NT2/D1 (cell line): ENCODE data around the gene ACTR10.

Experiments used
- DNase-seq: peaks from one replicate; pipeline ENCODE4 v3.0.0-alpha.2; 2011; ENCODE audit warnings: low read depth, low spot score
- H3K27me3 ChIP-seq: 2 replicates; pipeline ENCODE4 v1.6.0; 2011; ENCODE audit warnings: mild to moderate bottlenecking; ENCODE audit not compliant: insufficient read length, insufficient read depth
- H3K36me3 ChIP-seq: 2 replicates; pipeline ENCODE4 v1.6.1; 2011; ENCODE audit warnings: mild to moderate bottlenecking, low read length, mixed read lengths; ENCODE audit not compliant: insufficient read depth, insufficient read length
- H3K4me1 ChIP-seq: 2 replicates; pipeline ENCODE4 v1.5.1; 2011; ENCODE audit not compliant: insufficient read depth, insufficient read length
- H3K4me3 ChIP-seq: 2 replicates; pipeline ENCODE4 v1.5.1; 2011; ENCODE audit warnings: low read depth; ENCODE audit not compliant: insufficient read length
- H3K9ac ChIP-seq: 2 replicates; pipeline ENCODE4 v1.6.0; 2011; ENCODE audit warnings: low read depth; ENCODE audit not compliant: insufficient read length
- H3K9me3 ChIP-seq: 2 replicates; pipeline ENCODE4 v1.5.1; 2011; ENCODE audit warnings: mild to moderate bottlenecking, low read length; ENCODE audit not compliant: insufficient read depth
- SUZ12 ChIP-seq: IDR thresholded peaks from 2 replicates; pipeline ENCODE4 v1.6.1; 2011; ENCODE audit not compliant: insufficient read length, insufficient read depth; ENCODE audit errors: extremely low read depth
- YY1 ChIP-seq: IDR thresholded peaks from 2 replicates; pipeline ENCODE4 v1.6.1; 2011; ENCODE audit not compliant: insufficient read length, insufficient read depth
- ZNF274 ChIP-seq: IDR thresholded peaks from 2 replicates; pipeline ENCODE4 v1.6.1; 2011; ENCODE audit warnings: mild to moderate bottlenecking, low read depth, low read length

Gene ACTR10

GRCh38 chr14:58199726-58200479, at the start of gene ACTR10:
Gene ACTR10, plus strand, starts transcription at chr14:58200149. Its CDS starts 69 bp downstream, at chr14:58200218.
- Histone ChIP-seq H3K27me3 (no peaks in the 10 kb centered on the region), H3K9me3 (no peaks in the 10 kb centered on the region), H3K4me1 (no peaks in the 10 kb centered on the region), H3K9ac (peak within 1 kb of the TSS; percentile 92), H3K36me3 (peaks cover 12% of the 10 kb centered on the region), H3K4me3 (peak within 1 kb of the TSS; percentile 91)
- DNase-seq: peak; percentile 25
- no peak for TF ChIP-seq SUZ12
- no peak for TF ChIP-seq ZNF274
- TF ChIP-seq YY1: no peak

GRCh38 chr14:58150243-58150805, 49.6 kb upstream of the ACTR10 start:
- no peak for DNase-seq
- Histone ChIP-seq H3K9ac (no peak overlapping the region), H3K27me3 (peaks cover 43% of the 10 kb centered on the region), H3K4me1 (no peaks in the 10 kb centered on the region), H3K9me3 (no peaks in the 10 kb centered on the region), H3K4me3 (no peak overlapping the region), H3K36me3 (no peaks in the 10 kb centered on the region)
- no peak for TF ChIP-seq SUZ12
- no peak for TF ChIP-seq ZNF274
- no peak for TF ChIP-seq YY1

GRCh38 chr14:58151133-58152013, 48.6 kb upstream of the ACTR10 start:
- H3K36me3 ChIP-seq: no peaks in the 10 kb centered on the region
- H3K27me3 ChIP-seq: peaks cover 43% of the 10 kb centered on the region
- H3K9me3 ChIP-seq: no peaks in the 10 kb centered on the region
- no peak for DNase-seq
- H3K9ac ChIP-seq: peak overlapping the region; percentile 85
- TF ChIP-seq SUZ12: no peak
- TF ChIP-seq YY1: no peak
- no peak for TF ChIP-seq ZNF274
- H3K4me1 ChIP-seq: no peaks in the 10 kb centered on the region
- peak overlapping the region; percentile 73 for H3K4me3 ChIP-seq

- peak; percentile 48 for DNase-seq
- Histone ChIP-seq H3K36me3 (no peaks in the 10 kb centered on the region), H3K27me3 (peaks cover 43% of the 10 kb centered on the region), H3K9me3 (no peaks in the 10 kb centered on the region), H3K4me3 (peak within 1 kb of the TSS; percentile 73), H3K9ac (peak within 1 kb of the TSS; percentile 85), H3K4me1 (no peaks in the 10 kb centered on the region)
- TF ChIP-seq ZNF274 (no peak), YY1 (no peak), SUZ12 (no peak)
These were observed 47.7 kb upstream of the ACTR10 start, which contains the start of gene ARMH4 for GRCh38 chr14:58152014-58152857. Gene ARMH4, minus strand, starts transcription at chr14:58152213. Its CDS starts 12,855 bp downstream, at chr14:58139358.

- H3K9me3 ChIP-seq: no peaks in the 10 kb centered on the region
- no peak overlapping the region for H3K9ac ChIP-seq
- no peaks in the 10 kb centered on the region for H3K36me3 ChIP-seq
- H3K27me3 ChIP-seq: no peaks in the 10 kb centered on the region
- no peak overlapping the region for H3K4me3 ChIP-seq
- H3K4me1 ChIP-seq: no peaks in the 10 kb centered on the region
- no peak for DNase-seq
- no peak for TF ChIP-seq ZNF274
- no peak for TF ChIP-seq YY1
- TF ChIP-seq SUZ12: no peak
These were observed 39.4 kb upstream of the ACTR10 start for GRCh38 chr14:58160561-58160960.

- peak; percentile 49 for DNase-seq
- H3K4me3 ChIP-seq: no peak overlapping the region
- H3K9ac ChIP-seq: no peak overlapping the region
- no peaks in the 10 kb centered on the region for H3K36me3 ChIP-seq
- no peak for TF ChIP-seq YY1
- TF ChIP-seq ZNF274: no peak
- TF ChIP-seq SUZ12: no peak
- no peaks in the 10 kb centered on the region for H3K9me3 ChIP-seq
- no peaks in the 10 kb centered on the region for H3K4me1 ChIP-seq
- H3K27me3 ChIP-seq: no peaks in the 10 kb centered on the region
These were observed 33.7 kb upstream of the ACTR10 start for GRCh38 chr14:58166005-58166983.
